ENCODE results near the gene WNK2.
"Not testable (repeated sequence)": the region's sequence is repeated elsewhere in the genome, so short reads cannot be mapped to it uniquely, and the experiment has no call there.

DNA sequence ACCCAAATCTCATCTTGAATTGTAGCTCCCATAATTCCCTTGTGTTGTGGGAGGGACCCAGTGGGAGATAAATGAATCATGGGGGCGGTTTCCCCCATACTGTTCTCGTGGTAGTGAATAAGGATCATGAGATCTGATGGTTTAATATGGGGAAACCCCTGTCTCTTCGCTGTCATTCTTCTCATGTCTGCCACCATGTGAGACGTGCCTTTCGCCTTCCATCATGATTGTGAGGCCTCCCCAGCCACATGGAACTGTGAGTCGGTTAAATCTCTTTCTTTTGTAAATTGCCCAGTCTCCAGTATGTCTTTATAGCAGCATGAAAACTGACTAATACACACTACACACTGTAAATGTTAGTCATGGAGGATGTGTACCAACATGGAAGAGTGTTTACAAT lies 37.2 kb upstream of the WNK2 start:
- TF ChIP-seq CTCF, POLR2A (IDR thresholded peaks at IDR 0.05): not testable (repeated sequence)
